ENCODE measurements around the gene MAPK1. TPM values are rescaled to one million over a fixed set of nuclear protein-coding genes. Genes with fewer than 3 reads are reported as not detected.

MAPK1 gene
- total and polyA plus RNA-seq, 9 of the 15 experiments (the other 6 are each of a cell fraction or from before 2014, with no cell fraction given): 46.3 to 575 (median 283) TPM

DNA sequence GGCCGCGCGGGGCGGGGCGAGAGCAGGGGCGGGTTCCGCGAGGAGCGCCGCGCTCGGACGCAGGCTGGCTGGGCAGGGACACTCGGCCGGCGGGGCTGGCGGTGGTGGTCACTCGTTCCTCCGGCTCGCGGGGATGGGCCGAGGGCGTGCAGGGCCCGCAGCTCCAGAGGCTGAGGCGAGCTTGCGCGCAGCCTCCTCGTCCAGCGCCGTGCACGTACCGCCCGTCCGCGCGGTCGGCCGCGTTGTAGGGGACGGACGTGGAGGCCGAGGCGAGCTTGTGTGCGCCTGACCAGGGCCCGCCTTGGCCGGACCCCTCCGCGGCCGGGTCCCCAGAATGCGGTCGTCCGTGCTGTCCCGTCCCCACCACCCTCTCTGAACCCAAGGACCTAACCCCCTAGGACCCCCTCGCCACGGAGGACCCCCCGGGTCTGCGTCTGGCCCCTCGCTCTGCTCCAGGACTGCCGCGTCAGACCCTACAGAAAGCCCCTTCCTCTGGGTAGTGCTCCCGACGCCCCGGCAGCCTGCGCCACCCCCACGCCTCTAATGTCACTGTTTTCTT, 131.3 kb downstream of the MAPK1 start (continued):
- TF ChIP-seq, protein P1, sequence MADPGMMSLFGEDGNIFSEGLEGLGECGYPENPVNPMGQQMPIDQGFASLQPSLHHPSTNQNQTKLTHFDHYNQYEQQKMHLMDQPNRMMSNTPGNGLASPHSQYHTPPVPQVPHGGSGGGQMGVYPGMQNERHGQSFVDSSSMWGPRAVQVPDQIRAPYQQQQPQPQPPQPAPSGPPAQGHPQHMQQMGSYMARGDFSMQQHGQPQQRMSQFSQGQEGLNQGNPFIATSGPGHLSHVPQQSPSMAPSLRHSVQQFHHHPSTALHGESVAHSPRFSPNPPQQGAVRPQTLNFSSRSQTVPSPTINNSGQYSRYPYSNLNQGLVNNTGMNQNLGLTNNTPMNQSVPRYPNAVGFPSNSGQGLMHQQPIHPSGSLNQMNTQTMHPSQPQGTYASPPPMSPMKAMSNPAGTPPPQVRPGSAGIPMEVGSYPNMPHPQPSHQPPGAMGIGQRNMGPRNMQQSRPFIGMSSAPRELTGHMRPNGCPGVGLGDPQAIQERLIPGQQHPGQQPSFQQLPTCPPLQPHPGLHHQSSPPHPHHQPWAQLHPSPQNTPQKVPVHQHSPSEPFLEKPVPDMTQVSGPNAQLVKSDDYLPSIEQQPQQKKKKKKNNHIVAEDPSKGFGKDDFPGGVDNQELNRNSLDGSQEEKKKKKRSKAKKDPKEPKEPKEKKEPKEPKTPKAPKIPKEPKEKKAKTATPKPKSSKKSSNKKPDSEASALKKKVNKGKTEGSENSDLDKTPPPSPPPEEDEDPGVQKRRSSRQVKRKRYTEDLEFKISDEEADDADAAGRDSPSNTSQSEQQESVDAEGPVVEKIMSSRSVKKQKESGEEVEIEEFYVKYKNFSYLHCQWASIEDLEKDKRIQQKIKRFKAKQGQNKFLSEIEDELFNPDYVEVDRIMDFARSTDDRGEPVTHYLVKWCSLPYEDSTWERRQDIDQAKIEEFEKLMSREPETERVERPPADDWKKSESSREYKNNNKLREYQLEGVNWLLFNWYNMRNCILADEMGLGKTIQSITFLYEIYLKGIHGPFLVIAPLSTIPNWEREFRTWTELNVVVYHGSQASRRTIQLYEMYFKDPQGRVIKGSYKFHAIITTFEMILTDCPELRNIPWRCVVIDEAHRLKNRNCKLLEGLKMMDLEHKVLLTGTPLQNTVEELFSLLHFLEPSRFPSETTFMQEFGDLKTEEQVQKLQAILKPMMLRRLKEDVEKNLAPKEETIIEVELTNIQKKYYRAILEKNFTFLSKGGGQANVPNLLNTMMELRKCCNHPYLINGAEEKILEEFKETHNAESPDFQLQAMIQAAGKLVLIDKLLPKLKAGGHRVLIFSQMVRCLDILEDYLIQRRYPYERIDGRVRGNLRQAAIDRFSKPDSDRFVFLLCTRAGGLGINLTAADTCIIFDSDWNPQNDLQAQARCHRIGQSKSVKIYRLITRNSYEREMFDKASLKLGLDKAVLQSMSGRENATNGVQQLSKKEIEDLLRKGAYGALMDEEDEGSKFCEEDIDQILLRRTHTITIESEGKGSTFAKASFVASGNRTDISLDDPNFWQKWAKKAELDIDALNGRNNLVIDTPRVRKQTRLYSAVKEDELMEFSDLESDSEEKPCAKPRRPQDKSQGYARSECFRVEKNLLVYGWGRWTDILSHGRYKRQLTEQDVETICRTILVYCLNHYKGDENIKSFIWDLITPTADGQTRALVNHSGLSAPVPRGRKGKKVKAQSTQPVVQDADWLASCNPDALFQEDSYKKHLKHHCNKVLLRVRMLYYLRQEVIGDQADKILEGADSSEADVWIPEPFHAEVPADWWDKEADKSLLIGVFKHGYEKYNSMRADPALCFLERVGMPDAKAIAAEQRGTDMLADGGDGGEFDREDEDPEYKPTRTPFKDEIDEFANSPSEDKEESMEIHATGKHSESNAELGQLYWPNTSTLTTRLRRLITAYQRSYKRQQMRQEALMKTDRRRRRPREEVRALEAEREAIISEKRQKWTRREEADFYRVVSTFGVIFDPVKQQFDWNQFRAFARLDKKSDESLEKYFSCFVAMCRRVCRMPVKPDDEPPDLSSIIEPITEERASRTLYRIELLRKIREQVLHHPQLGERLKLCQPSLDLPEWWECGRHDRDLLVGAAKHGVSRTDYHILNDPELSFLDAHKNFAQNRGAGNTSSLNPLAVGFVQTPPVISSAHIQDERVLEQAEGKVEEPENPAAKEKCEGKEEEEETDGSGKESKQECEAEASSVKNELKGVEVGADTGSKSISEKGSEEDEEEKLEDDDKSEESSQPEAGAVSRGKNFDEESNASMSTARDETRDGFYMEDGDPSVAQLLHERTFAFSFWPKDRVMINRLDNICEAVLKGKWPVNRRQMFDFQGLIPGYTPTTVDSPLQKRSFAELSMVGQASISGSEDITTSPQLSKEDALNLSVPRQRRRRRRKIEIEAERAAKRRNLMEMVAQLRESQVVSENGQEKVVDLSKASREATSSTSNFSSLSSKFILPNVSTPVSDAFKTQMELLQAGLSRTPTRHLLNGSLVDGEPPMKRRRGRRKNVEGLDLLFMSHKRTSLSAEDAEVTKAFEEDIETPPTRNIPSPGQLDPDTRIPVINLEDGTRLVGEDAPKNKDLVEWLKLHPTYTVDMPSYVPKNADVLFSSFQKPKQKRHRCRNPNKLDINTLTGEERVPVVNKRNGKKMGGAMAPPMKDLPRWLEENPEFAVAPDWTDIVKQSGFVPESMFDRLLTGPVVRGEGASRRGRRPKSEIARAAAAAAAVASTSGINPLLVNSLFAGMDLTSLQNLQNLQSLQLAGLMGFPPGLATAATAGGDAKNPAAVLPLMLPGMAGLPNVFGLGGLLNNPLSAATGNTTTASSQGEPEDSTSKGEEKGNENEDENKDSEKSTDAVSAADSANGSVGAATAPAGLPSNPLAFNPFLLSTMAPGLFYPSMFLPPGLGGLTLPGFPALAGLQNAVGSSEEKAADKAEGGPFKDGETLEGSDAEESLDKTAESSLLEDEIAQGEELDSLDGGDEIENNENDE (IDR thresholded peaks at IDR 0.05; ENCODE audit: low read depth, low read length): no peak
- TF ChIP-seq HNRNPLL (IDR thresholded peaks at IDR 0.05; ENCODE audit: low read depth, low read length, poor library complexity, severe bottlenecking) (peak; percentile 85), ZNF311 (CRISPR knock-in tag; IDR thresholded peaks at IDR 0.05) (no peak), HOXB6 (CRISPR knock-in tag; IDR thresholded peaks at IDR 0.05; ENCODE audit: borderline replicate concordance) (no peak), CCAR2 (IDR thresholded peaks at IDR 0.05; ENCODE audit: low read depth, low read length) (no peak), ETV5 (CRISPR knock-in tag; IDR thresholded peaks at IDR 0.05; ENCODE audit: low read depth) (no peak), ZNF197 (CRISPR knock-in tag; IDR thresholded peaks at IDR 0.05; ENCODE audit: low read depth) (no peak)
- TF ChIP-seq, protein P2, sequence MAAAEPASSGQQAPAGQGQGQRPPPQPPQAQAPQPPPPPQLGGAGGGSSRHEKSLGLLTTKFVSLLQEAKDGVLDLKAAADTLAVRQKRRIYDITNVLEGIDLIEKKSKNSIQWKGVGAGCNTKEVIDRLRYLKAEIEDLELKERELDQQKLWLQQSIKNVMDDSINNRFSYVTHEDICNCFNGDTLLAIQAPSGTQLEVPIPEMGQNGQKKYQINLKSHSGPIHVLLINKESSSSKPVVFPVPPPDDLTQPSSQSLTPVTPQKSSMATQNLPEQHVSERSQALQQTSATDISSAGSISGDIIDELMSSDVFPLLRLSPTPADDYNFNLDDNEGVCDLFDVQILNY (CRISPR knock-in tag; IDR thresholded peaks at IDR 0.05): no peak
- TF ChIP-seq, protein P3, sequence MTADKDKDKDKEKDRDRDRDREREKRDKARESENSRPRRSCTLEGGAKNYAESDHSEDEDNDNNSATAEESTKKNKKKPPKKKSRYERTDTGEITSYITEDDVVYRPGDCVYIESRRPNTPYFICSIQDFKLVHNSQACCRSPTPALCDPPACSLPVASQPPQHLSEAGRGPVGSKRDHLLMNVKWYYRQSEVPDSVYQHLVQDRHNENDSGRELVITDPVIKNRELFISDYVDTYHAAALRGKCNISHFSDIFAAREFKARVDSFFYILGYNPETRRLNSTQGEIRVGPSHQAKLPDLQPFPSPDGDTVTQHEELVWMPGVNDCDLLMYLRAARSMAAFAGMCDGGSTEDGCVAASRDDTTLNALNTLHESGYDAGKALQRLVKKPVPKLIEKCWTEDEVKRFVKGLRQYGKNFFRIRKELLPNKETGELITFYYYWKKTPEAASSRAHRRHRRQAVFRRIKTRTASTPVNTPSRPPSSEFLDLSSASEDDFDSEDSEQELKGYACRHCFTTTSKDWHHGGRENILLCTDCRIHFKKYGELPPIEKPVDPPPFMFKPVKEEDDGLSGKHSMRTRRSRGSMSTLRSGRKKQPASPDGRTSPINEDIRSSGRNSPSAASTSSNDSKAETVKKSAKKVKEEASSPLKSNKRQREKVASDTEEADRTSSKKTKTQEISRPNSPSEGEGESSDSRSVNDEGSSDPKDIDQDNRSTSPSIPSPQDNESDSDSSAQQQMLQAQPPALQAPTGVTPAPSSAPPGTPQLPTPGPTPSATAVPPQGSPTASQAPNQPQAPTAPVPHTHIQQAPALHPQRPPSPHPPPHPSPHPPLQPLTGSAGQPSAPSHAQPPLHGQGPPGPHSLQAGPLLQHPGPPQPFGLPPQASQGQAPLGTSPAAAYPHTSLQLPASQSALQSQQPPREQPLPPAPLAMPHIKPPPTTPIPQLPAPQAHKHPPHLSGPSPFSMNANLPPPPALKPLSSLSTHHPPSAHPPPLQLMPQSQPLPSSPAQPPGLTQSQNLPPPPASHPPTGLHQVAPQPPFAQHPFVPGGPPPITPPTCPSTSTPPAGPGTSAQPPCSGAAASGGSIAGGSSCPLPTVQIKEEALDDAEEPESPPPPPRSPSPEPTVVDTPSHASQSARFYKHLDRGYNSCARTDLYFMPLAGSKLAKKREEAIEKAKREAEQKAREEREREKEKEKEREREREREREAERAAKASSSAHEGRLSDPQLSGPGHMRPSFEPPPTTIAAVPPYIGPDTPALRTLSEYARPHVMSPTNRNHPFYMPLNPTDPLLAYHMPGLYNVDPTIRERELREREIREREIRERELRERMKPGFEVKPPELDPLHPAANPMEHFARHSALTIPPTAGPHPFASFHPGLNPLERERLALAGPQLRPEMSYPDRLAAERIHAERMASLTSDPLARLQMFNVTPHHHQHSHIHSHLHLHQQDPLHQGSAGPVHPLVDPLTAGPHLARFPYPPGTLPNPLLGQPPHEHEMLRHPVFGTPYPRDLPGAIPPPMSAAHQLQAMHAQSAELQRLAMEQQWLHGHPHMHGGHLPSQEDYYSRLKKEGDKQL (CRISPR knock-in tag; IDR thresholded peaks at IDR 0.05; ENCODE audit: borderline replicate concordance): no peak
